PC-9 (cell line): ENCODE data around the gene PPP2R5C. TPM values are rescaled to one million over a fixed set of nuclear protein-coding genes. Genes with fewer than 3 reads are reported as not detected.

Experiments
- BruUV-seq: library from RNA; stranded (reverse); fragments of 400-500 nt; replicated peaks from 2 replicates; lab custom pipeline; 2021; lab: Mats Ljungman, UMichigan
- CTCF ChIA-PET: fragments of 300-600 bp; sonication (Branson Sonifier 250); formaldehyde crosslinking; loops from one replicate; lab custom pipeline; 2022; ENCODE audit warnings: antibody characterized with exemption; lab: Charles Lee
- POLR2A ChIA-PET: fragments of 300-600 bp; sonication (Branson Sonifier 250); formaldehyde crosslinking; loops from one replicate; lab custom pipeline; 2022; ENCODE audit warnings: antibody characterized with exemption; ENCODE audit not compliant: unreplicated experiment; lab: Charles Lee
- DNase-seq, 2 experiments: peaks; one replicate each; pipeline versions ENCODE4 v3.0.0 to v3.0.0-alpha.2; 2015 to 2022; ENCODE audit warnings: mixed read lengths in 1 of 2
- H2AFZ ChIP-seq: fragments of 200-600 bp; sonication (generic); 2 replicates; pipeline ENCODE4 v1.8.1; 2017; ENCODE audit warnings: antibody characterized with exemption
- H3F3A ChIP-seq: fragments of 200-600 bp; sonication (generic); 2 replicates; pipeline ENCODE4 v1.8.1; 2017; ENCODE audit warnings: antibody characterized with exemption, mild to moderate bottlenecking, low read depth; ENCODE audit not compliant: insufficient read depth
- H3K27ac ChIP-seq: fragments of 200-600 bp; sonication (generic); 2 replicates; pipeline ENCODE4 v1.6.1; 2016; ENCODE audit warnings: mixed run types
- H3K27me3 ChIP-seq: fragments of 200-600 bp; sonication (generic); 2 replicates; pipeline ENCODE4 v1.6.1; 2016; ENCODE audit warnings: low read depth, mixed run types; ENCODE audit not compliant: insufficient read depth
- H3K36me3 ChIP-seq: fragments of 200-600 bp; sonication (generic); 2 replicates; pipeline ENCODE4 v1.6.1; 2016; ENCODE audit warnings: low read depth, mixed run types
- H3K4me1 ChIP-seq: fragments of 200-600 bp; sonication (generic); replicated peaks from 2 replicates; pipeline ENCODE4 v1.6.1; 2016; ENCODE audit warnings: mixed run types; ENCODE audit not compliant: insufficient read depth
- H3K4me2 ChIP-seq: fragments of 200-600 bp; sonication (generic); 2 replicates; pipeline ENCODE4 v1.6.1; 2017; ENCODE audit warnings: mixed run types
- H3K4me3 ChIP-seq: fragments of 200-600 bp; sonication (generic); 2 replicates; pipeline ENCODE4 v1.6.1; 2016; ENCODE audit warnings: mixed run types
- H3K79me2 ChIP-seq: fragments of 200-600 bp; sonication (generic); 2 replicates; pipeline ENCODE4 v1.6.1; 2017; ENCODE audit warnings: low read depth, mixed run types
- H3K9me2 ChIP-seq: fragments of 200-600 bp; sonication (generic); 2 replicates; pipeline ENCODE4 v1.8.1; 2017; ENCODE audit warnings: mild to moderate bottlenecking; ENCODE audit not compliant: insufficient read depth
- H3K9me3 ChIP-seq: fragments of 200-600 bp; sonication (generic); 2 replicates; pipeline ENCODE4 v1.8.1; 2016; ENCODE audit warnings: low read depth; ENCODE audit not compliant: insufficient read depth
- H4K20me1 ChIP-seq: fragments of 200-600 bp; sonication (generic); 2 replicates; pipeline ENCODE4 v1.8.1; 2017; ENCODE audit not compliant: insufficient read depth
- CTCF ChIP-seq: fragments of 200-600 bp; sonication (generic); conservative IDR thresholded peaks from 2 replicates; pipeline ENCODE4 v1.6.1; 2017; ENCODE audit warnings: mixed run types, antibody characterized with exemption, mild to moderate bottlenecking, moderate library complexity
- EZH2 ChIP-seq: fragments of 200-600 bp; sonication (generic); IDR thresholded peaks from 2 replicates; pipeline ENCODE4 v1.8.0; 2017; ENCODE audit warnings: antibody characterized with exemption, low read depth
- intact Hi-C: fragments of 100-400 bp; cut with micrococcal nuclease; formaldehyde crosslinking; loops from one replicate; pipeline ENCODE4 v1.10.0; 2022; ENCODE audit not compliant: unreplicated experiment
- total RNA-seq: library from RNA; stranded (reverse); gene quantifications from 2 replicates; pipeline ENCODE4 v1.2.3, GENCODE V29; 2021

Gene PPP2R5C
- total RNA-seq, 1 experiment from 2014 or later, result 401 TPM

GRCh38 chr14:101899263-101899662 is 137.8 kb downstream of the PPP2R5C start:
- ChIA-PET POLR2A (interaction anchor here (0.7 to 0.9 kb wide), 2 partner anchors 90 to 129 kb away, joined by 4 to 9 read pairs; no protein-coding TSS in a partner anchor), CTCF (no interaction called here)
- Histone ChIP-seq H3K9me2 (no peaks in the 10 kb centered on the region), H3K4me3 (no peak overlapping the region), H4K20me1 (no peaks in the 10 kb centered on the region; the same call in 1 of the 2 replicates), H3K4me1 (no peaks in the 10 kb centered on the region), H3K9me3 (no peaks in the 10 kb centered on the region), H3K27me3 (no peaks in the 10 kb centered on the region), H3K79me2 (no peaks in the 10 kb centered on the region), H3F3A (peaks cover 1% of the 10 kb centered on the region; the same call in 1 of the 2 replicates), H3K4me2 (no peak overlapping the region), H2AFZ (no peak overlapping the region), H3K27ac (no peak overlapping the region), H3K36me3 (peaks cover 51% of the 10 kb centered on the region)
- no peak for DNase-seq
- TF ChIP-seq CTCF (no peak), EZH2 (no peak)
- intact Hi-C loops, result loop anchor here (5.0 kb wide), 1 partner anchor 127 kb away; no protein-coding TSS in a partner anchor
- BruUV-seq, result no TSS peak

GRCh38 chr14:101900253-101900652 is 138.7 kb downstream of the PPP2R5C start:
- no peak overlapping the region for H2AFZ ChIP-seq
- H3K4me2 ChIP-seq, result no peak overlapping the region
- no peaks in the 10 kb centered on the region for H3K9me3 ChIP-seq
- peaks cover 51% of the 10 kb centered on the region for H3K36me3 ChIP-seq
- H3K27ac ChIP-seq, result no peak overlapping the region
- no peaks in the 10 kb centered on the region for H3K4me1 ChIP-seq
- intact Hi-C loops, result no loop called here
- H3K9me2 ChIP-seq, result no peaks in the 10 kb centered on the region
- no peaks in the 10 kb centered on the region; the same call in 1 of the 2 replicates for H4K20me1 ChIP-seq
- H3K27me3 ChIP-seq, result no peaks in the 10 kb centered on the region
- TF ChIP-seq CTCF, result no peak
- H3K79me2 ChIP-seq, result no peaks in the 10 kb centered on the region
- H3F3A ChIP-seq, result no peaks in the 10 kb centered on the region
- CTCF ChIA-PET, result no interaction called here
- no TSS peak for BruUV-seq
- DNase-seq, result no peak
- H3K4me3 ChIP-seq, result no peak overlapping the region
- POLR2A ChIA-PET, result interaction anchor here (0.9 kb wide), 1 partner anchor 130 kb away, joined by 4 read pairs; no protein-coding TSS in a partner anchor

- intact Hi-C loops, result no loop called here
- H2AFZ ChIP-seq, result no peak overlapping the region
- no peaks in the 10 kb centered on the region for H3K79me2 ChIP-seq
- no peaks in the 10 kb centered on the region for H3K27me3 ChIP-seq
- H3K4me3 ChIP-seq, result no peak overlapping the region
- CTCF ChIA-PET, result no interaction called here
- H3K27ac ChIP-seq, result no peak overlapping the region
- TF ChIP-seq CTCF, result no peak
- no peaks in the 10 kb centered on the region; the same call in 1 of the 2 replicates for H4K20me1 ChIP-seq
- H3K36me3 ChIP-seq, result peaks cover 60% of the 10 kb centered on the region
- no peak for DNase-seq
- no peaks in the 10 kb centered on the region for H3K9me2 ChIP-seq
- no peaks in the 10 kb centered on the region for H3K9me3 ChIP-seq
- H3K4me2 ChIP-seq, result no peak overlapping the region
- POLR2A ChIA-PET, result interaction anchor here (0.6 kb wide), 1 partner anchor 42 kb away, joined by 3 read pairs; no protein-coding TSS in a partner anchor
- no peaks in the 10 kb centered on the region; the same call in 1 of the 2 replicates for H3F3A ChIP-seq
- H3K4me1 ChIP-seq, result no peaks in the 10 kb centered on the region
- no TSS peak for BruUV-seq
These were observed 141.6 kb downstream of the PPP2R5C start for GRCh38 chr14:101903111-101903561.
